Nephron (organoid): ENCODE measurements around the gene MCEE.

ENCODE experiments used
- H3K27ac Mint-ChIP-seq, 3 experiments: 2 replicates each; pipeline ENCODE4 v1.8.0; 2020; ENCODE audit warnings: mixed read lengths in 3 of 3, mild to moderate bottlenecking in 2 of 3, moderate library complexity in 1 of 3
- H3K27me3 Mint-ChIP-seq: 2 replicates; pipeline ENCODE4 v1.8.0; 2021; ENCODE audit warnings: low read depth, mild to moderate bottlenecking, moderate library complexity, mixed read lengths
- H3K36me3 Mint-ChIP-seq: 2 replicates; pipeline ENCODE4 v1.8.0; 2020; ENCODE audit warnings: low read depth, mixed read lengths
- H3K4me1 Mint-ChIP-seq: 2 replicates; pipeline ENCODE4 v1.8.0; 2020; ENCODE audit warnings: mixed read lengths
- H3K4me3 Mint-ChIP-seq, 3 experiments: 2 replicates each; pipeline ENCODE4 v1.8.0; 2020; ENCODE audit warnings: mild to moderate bottlenecking in 3 of 3, mixed read lengths in 3 of 3, moderate library complexity in 2 of 3
- H3K9me3 Mint-ChIP-seq: 2 replicates; pipeline ENCODE4 v1.8.0; 2020; ENCODE audit warnings: mixed read lengths
- CTCF ChIP-seq, 3 experiments: fragments of 200-600 bp; sonication (generic); IDR thresholded peaks; one replicate each; pipeline ENCODE4 v1.5.0; 2021; ENCODE audit warnings: antibody characterized with exemption in 3 of 3; ENCODE audit not compliant: unreplicated experiment in 3 of 3

Gene MCEE

GRCh38 chr2:71060211-71060610 lies 69.8 kb downstream of the MCEE start:
- H3K4me3 Mint-ChIP-seq: no peak overlapping the region

More at GRCh38 chr2:71060211-71060610, 69.8 kb downstream of the MCEE start:
- no peaks in the 10 kb centered on the region for H3K4me1 Mint-ChIP-seq
- no peaks in the 10 kb centered on the region for H3K9me3 Mint-ChIP-seq
- H3K36me3 Mint-ChIP-seq: no peaks in the 10 kb centered on the region
- H3K27me3 Mint-ChIP-seq: peaks cover 12% of the 10 kb centered on the region
- H3K27ac Mint-ChIP-seq: no peak overlapping the region
- no peak for TF ChIP-seq CTCF (IDR thresholded peaks at IDR 0.05; ENCODE audit: unreplicated experiment in 3 of 3)
